Lung (tissue), 12 donors: Measurements from ENCODE around the gene UTS2R. TPM values are rescaled to one million over a fixed set of nuclear protein-coding genes. Genes with fewer than 3 reads are reported as not detected.

Source experiments
- ATAC-seq: fragments of 200-7000 bp; cut with Tn5 transposase; one replicate; pipeline ENCODE4 v1.9.1; 2020; ENCODE audit warnings: moderate number of reproducible peaks; ENCODE audit not compliant: insufficient read depth, low FRiP score
- DNase-seq, 3 donors: peaks; one replicate each; pipeline ENCODE4 v3.0.0-alpha.2; 2013 to 2017
- H3K27ac ChIP-seq, 2 donors: one replicate each; pipeline ENCODE4 v1.5.1; 2013; ENCODE audit warnings: mild to moderate bottlenecking in 2 of 2, moderate library complexity in 2 of 2, control low read depth in 1 of 2, inconsistent platforms in 1 of 2, low read depth in 1 of 2, low read length in 1 of 2
- H3K27me3 ChIP-seq, 3 donors: one replicate each; pipeline ENCODE4 v1.5.1; 2013; ENCODE audit warnings: low read length in 2 of 3; ENCODE audit not compliant: control insufficient read depth in 3 of 3, insufficient read depth in 3 of 3
- H3K36me3 ChIP-seq, 4 donors: one replicate each; pipeline ENCODE4 v1.5.1; 2013; ENCODE audit warnings: low read length in 4 of 4, mild to moderate bottlenecking in 1 of 4, moderate library complexity in 1 of 4; ENCODE audit not compliant: control insufficient read depth in 4 of 4, insufficient read depth in 4 of 4
- H3K4me1 ChIP-seq, 5 donors: one replicate each; pipeline ENCODE4 v1.5.1; 2013; ENCODE audit warnings: low read length in 5 of 5, mild to moderate bottlenecking in 2 of 5, moderate library complexity in 1 of 5; ENCODE audit not compliant: control insufficient read depth in 5 of 5, insufficient read depth in 5 of 5
- H3K4me3 ChIP-seq: one replicate; pipeline ENCODE4 v1.5.1; 2013; ENCODE audit warnings: mild to moderate bottlenecking, control low read depth, moderate library complexity
- H3K9ac ChIP-seq, 2 donors: one replicate each; pipeline ENCODE4 v1.5.1; 2013; ENCODE audit warnings: low read length in 2 of 2, control low read depth in 1 of 2; ENCODE audit not compliant: insufficient read depth in 1 of 2
- H3K9me3 ChIP-seq, 4 donors: one replicate each; pipeline ENCODE4 v1.5.1; 2013; ENCODE audit warnings: low read length in 3 of 4, mild to moderate bottlenecking in 1 of 4, moderate library complexity in 1 of 4; ENCODE audit not compliant: control insufficient read depth in 4 of 4, insufficient read depth in 3 of 4
- CTCF ChIP-seq: IDR thresholded peaks from 2 replicates; pipeline ENCODE4 v1.5.1; 2012; ENCODE audit warnings: mild to moderate bottlenecking; ENCODE audit errors: control extremely low read depth, extremely low read depth
- WGBS, 2 donors: extraction: QIAGEN DNeasy Blood & Tissue Kit; methylation state at CpG; one replicate each; pipeline ENCODE4 v1.1.7; 2013; 5-methylcytosine and 5-hydroxymethylcytosine counted together
- polyA plus RNA-seq, 2 donors: library from polyadenylated mRNA; stranded (reverse); fragments of 200-250 nt; gene quantifications; one replicate each; pipeline ENCODE4 v1.2.1, GENCODE V29; 2013
- total RNA-seq, 2 donors: library from RNA; depleted of rRNA in 1 of 2; stranded (reverse); fragments of >200 nt in 1 of 2; gene quantifications; one replicate each; pipeline ENCODE4 v1.2.1, GENCODE V29; 2014 to 2021
- donor health status: control.
- donor health status: control.
- donor health status: Bipolar disorder and iron deficiency.
- donor health status: healthy.
- donor health status: DM: yes; HTN: yes; CAD: no.

Gene UTS2R
- total and polyA plus RNA-seq, 4 donors = 0.17 TPM; not detected in 3

GRCh38 chr17:82348434-82348833, 23.1 kb upstream of the UTS2R start:
- TF ChIP-seq CTCF = no peak
- DNase-seq = no peak

GRCh38 chr17:82348866-82349265, 22.7 kb upstream of the UTS2R start:
- TF ChIP-seq CTCF = no peak
- H3K4me3 ChIP-seq = no peak overlapping the region
- no peak for ATAC-seq
- H3K4me1 ChIP-seq = peaks cover 0 to 15% (median 4%) of the 10 kb centered on the region in 5 donors
- H3K36me3 ChIP-seq = no peaks in the 10 kb centered on the region
- no peaks in the 10 kb centered on the region for H3K9me3 ChIP-seq
- H3K9ac ChIP-seq = no peak overlapping the region
- DNase-seq = no peak
- H3K27ac ChIP-seq = no peak overlapping the region
- WGBS, 2 donors = 70 to 83% methylated on average over 11 of the region's 11 CpGs
- H3K27me3 ChIP-seq = peaks cover 0 to 4% (median 0%) of the 10 kb centered on the region in 3 donors

More at GRCh38 chr17:82348434-82348833, 23.1 kb upstream of the UTS2R start:
- Histone ChIP-seq H3K4me3 (no peak overlapping the region), H3K9me3 (no peaks in the 10 kb centered on the region), H3K4me1 (peaks cover 0 to 15% (median 4%) of the 10 kb centered on the region in 5 donors), H3K9ac (no peak overlapping the region), H3K27me3 (peaks cover 0 to 4% (median 0%) of the 10 kb centered on the region in 3 donors), H3K27ac (no peak overlapping the region), H3K36me3 (no peaks in the 10 kb centered on the region)
- no peak for ATAC-seq
- WGBS, 2 donors = 75 to 88% methylated on average over 9 of the region's 9 CpGs

- Histone ChIP-seq H3K9ac (no peak overlapping the region), H3K27ac (no peak overlapping the region), H3K27me3 (peaks cover 0 to 4% (median 0%) of the 10 kb centered on the region in 3 donors), H3K4me1 (peaks cover 0 to 15% (median 4%) of the 10 kb centered on the region in 5 donors), H3K4me3 (no peak overlapping the region), H3K36me3 (no peaks in the 10 kb centered on the region), H3K9me3 (no peaks in the 10 kb centered on the region)
- no peak for TF ChIP-seq CTCF
- WGBS, 2 donors = 38 to 75% methylated on average over 11 of the region's 11 CpGs
- DNase-seq (no peak), ATAC-seq (no peak)
Measured at GRCh38 chr17:82349287-82349701, 22.3 kb upstream of the UTS2R start.
